T-cell (primary cell): ENCODE results near the gene CDC123. TPM values are rescaled to one million over a fixed set of nuclear protein-coding genes. Genes with fewer than 3 reads are reported as not detected.
A peak's percentile ranks its signal among the peaks of the same experiment; 100 is the strongest.

Source experiments
- ATAC-seq, 4 experiments: fragments of 200-7000 bp in 3 of 4; fragments of 150-1000 bp in 1 of 4; cut with Tn5 transposase; replicated peaks in 1 of 4; 1 replicate in 3 of 4; 2 replicates in 1 of 4; pipeline ENCODE4 v1.10.0; 2021; ENCODE audit warnings: moderate library complexity in 3 of 4, mild to moderate bottlenecking in 2 of 4, moderate number of reproducible peaks in 1 of 4
- CTCF ChIA-PET, 2 donors: fragments of 300-600 bp; sonication (Branson Sonifier 250); formaldehyde crosslinking; loops; one replicate each; lab custom pipeline; 2022; ENCODE audit warnings: antibody characterized with exemption in 2 of 2; lab: Charles Lee
- POLR2A ChIA-PET, 2 donors: fragments of 300-600 bp; sonication (Branson Sonifier 250); formaldehyde crosslinking; loops; one replicate each; lab custom pipeline; 2022; ENCODE audit warnings: antibody characterized with exemption in 2 of 2; lab: Charles Lee
- DNase-seq, 35 experiments: peaks; one replicate each; pipeline versions ENCODE4 v3.0.0 to v3.0.0-alpha.2; 2013 to 2023
- H3K27ac ChIP-seq: one replicate; pipeline ENCODE4 v1.5.1; 2013; ENCODE audit warnings: low read length
- H3K27me3 ChIP-seq, 2 experiments: replicated peaks in 1 of 2; 1 replicate in 1 of 2; 2 replicates in 1 of 2; pipeline versions ENCODE4 v1.6.1 to v1.7.0; 2013; ENCODE audit warnings: low read length in 1 of 2, mixed read lengths in 1 of 2; ENCODE audit not compliant: control insufficient read depth in 2 of 2, insufficient read depth in 2 of 2; ENCODE audit errors: extremely low read depth in 1 of 2
- H3K36me3 ChIP-seq, 2 donors: 1 replicate in 1 of 2; 2 replicates in 1 of 2; pipeline versions ENCODE4 v1.6.1 to v1.7.0; 2013; ENCODE audit warnings: low read length in 1 of 2; ENCODE audit not compliant: control insufficient read depth in 2 of 2, insufficient read depth in 1 of 2; ENCODE audit errors: extremely low read depth in 1 of 2
- H3K4me1 ChIP-seq, 2 experiments: 1 replicate in 1 of 2; 2 replicates in 1 of 2; pipeline versions ENCODE4 v1.6.1 to v1.7.0; 2013; ENCODE audit warnings: low read length in 2 of 2, mixed read lengths in 1 of 2; ENCODE audit not compliant: insufficient read depth in 2 of 2, control insufficient read depth in 1 of 2; ENCODE audit errors: extremely low read depth in 1 of 2
- H3K4me3 ChIP-seq, 2 donors: 1 replicate in 1 of 2; 2 replicates in 1 of 2; pipeline versions ENCODE4 v1.5.1 to v1.7.0; 2013; ENCODE audit warnings: mild to moderate bottlenecking in 2 of 2, low read length in 1 of 2, moderate library complexity in 1 of 2; ENCODE audit not compliant: control insufficient read depth in 1 of 2; ENCODE audit errors: extremely low read depth in 1 of 2
- H3K9me3 ChIP-seq: 2 replicates; pipeline ENCODE4 v1.7.0; 2013
- H3K27ac Mint-ChIP-seq, 2 donors: one replicate each; pipeline ENCODE4 v1.8.0; 2020 to 2021; ENCODE audit warnings: mild to moderate bottlenecking in 2 of 2, mixed read lengths in 2 of 2
- H3K27me3 Mint-ChIP-seq, 2 donors: one replicate each; pipeline ENCODE4 v1.8.0; 2021 to 2022; ENCODE audit warnings: mixed read lengths in 2 of 2
- H3K36me3 Mint-ChIP-seq: one replicate; pipeline ENCODE4 v1.8.0; 2021; ENCODE audit warnings: mixed read lengths
- H3K4me1 Mint-ChIP-seq, 3 donors: one replicate each; pipeline ENCODE4 v1.8.0; 2020 to 2022; ENCODE audit warnings: mixed read lengths in 3 of 3, mild to moderate bottlenecking in 1 of 3
- H3K4me3 Mint-ChIP-seq, 3 donors: one replicate each; pipeline ENCODE4 v1.8.0; 2020 to 2022; ENCODE audit warnings: mild to moderate bottlenecking in 3 of 3, mixed read lengths in 3 of 3, moderate library complexity in 3 of 3
- H3K9me3 Mint-ChIP-seq, 3 donors: one replicate each; pipeline ENCODE4 v1.8.0; 2020 to 2022; ENCODE audit warnings: mixed read lengths in 3 of 3
- WGBS: methylation state at CpG from one replicate; pipeline ENCODE4 v1.1.5; 2013; ENCODE audit warnings: missing lambda C conversion rate; ENCODE audit not compliant: insufficient coverage; 5-methylcytosine and 5-hydroxymethylcytosine counted together
- total RNA-seq, 35 experiments: library from RNA in 6 of 35; stranded (reverse) in 6 of 35; fragments of 120-200 nt in 1 of 35; gene quantifications; one replicate each; pipeline versions ENCODE4 v1.2.1 to v1.2.4 and lab custom pipeline; 2013 to 2026

Gene CDC123
- total RNA-seq, 5 donors from 2014 or later (not counting 1 experiment from before 2014, with no cell fraction given), result 35.5 to 48.6 (median 43.7) TPM

DNA sequence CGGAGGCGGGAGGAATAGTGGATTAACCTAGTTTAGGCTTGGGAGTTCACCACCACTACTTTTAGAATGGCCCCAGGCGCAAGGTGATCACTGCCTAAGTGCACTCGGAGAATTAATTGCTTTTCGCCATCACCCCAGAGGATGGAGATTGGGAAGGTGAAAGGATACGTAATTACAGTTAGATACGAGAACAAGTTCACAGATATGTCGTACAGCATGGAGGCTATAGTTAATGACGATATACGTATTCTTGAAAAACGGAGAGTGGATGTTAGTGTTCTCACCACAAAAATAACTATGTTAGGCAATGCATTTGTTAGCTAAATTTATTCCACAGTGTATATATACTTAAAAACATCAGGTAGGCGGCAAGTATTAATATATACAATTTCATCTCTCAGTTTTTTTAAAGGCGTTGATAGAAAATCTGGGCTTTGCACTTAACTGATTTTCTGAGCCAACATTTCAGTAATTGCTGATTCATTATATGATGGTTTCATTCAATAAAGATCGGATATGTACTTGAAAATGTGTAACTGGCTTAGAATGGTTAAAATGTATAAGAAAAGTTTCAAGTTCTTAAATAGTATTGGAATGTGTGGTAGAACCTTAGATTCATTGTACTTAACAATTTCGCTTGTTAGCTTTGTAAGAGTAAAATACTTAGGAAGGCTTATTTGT, 683 bp downstream of the CDC123 start:
- Mint-ChIP-seq H3K4me1 (peaks cover 44 to 74% (median 62%) of the 10 kb centered on the region in 3 donors), H3K27me3 (no peaks in the 10 kb centered on the region), H3K36me3 (peaks cover 25% of the 10 kb centered on the region), H3K4me3 (peak overlapping the region; percentile 95 to 100 (median 96)), H3K9me3 (no peaks in the 10 kb centered on the region), H3K27ac (peak overlapping the region; percentile 99 to 100)
- 43% methylated on average over 2 of the region's 15 CpGs for WGBS
- POLR2A ChIA-PET, result interaction anchor here (0.9 to 1.0 kb wide), 2 partner anchors 12 to 252 kb away, joined by 3 read pairs; no protein-coding TSS in a partner anchor
- CTCF ChIA-PET, result interaction anchor here (0.6 to 2.5 kb wide), 6 partner anchors 18 to 460 kb away, joined by 3 to 28 read pairs (median 8); no protein-coding TSS in a partner anchor
- ATAC-seq (no peak), DNase-seq (no peak)
- no peaks in the 10 kb centered on the region for H3K9me3 ChIP-seq
- H3K36me3 ChIP-seq, result peaks cover 0 to 18% of the 10 kb centered on the region in 2 donors
- H3K27me3 ChIP-seq, result no peaks in the 10 kb centered on the region
- peaks cover 21 to 22% of the 10 kb centered on the region in 2 experiments for H3K4me1 ChIP-seq
- peak overlapping the region; percentile 78 to 91 for H3K4me3 ChIP-seq
- H3K27ac ChIP-seq, result peak overlapping the region; percentile 90

DNA sequence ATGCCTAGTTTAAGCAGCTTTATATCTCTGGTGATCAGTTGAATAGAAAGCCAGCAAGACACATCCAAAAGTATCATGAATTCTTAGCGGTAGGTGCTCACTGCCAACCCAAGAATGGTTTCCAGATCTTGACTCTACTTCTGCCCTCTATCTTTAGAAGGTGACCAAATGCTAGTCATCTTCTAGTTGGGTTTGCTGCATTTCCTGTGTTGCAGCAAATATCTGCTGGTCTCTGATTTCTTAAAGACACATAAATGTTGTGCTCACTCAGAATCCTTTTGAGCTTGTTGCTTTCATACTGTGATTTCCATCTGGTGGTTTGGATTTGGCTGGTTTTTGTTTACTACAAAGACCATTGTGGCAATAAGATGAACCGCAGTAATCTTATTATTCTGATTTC, 2.2 kb downstream of the CDC123 start:
- ChIA-PET POLR2A (interaction anchor here (0.5 to 0.6 kb wide), 3 partner anchors 23 to 1387 kb away, joined by 3 to 7 read pairs (median 3); no protein-coding TSS in a partner anchor), CTCF (interaction anchor here (0.6 to 1.4 kb wide), 4 partner anchors 8 to 35 kb away, joined by 3 to 6 read pairs (median 4); no protein-coding TSS in a partner anchor)
- no CpG with 5 or more reads among the region's 2 CpGs for WGBS
- Histone ChIP-seq H3K36me3 (peaks cover 0 to 26% of the 10 kb centered on the region in 2 donors), H3K4me3 (no peak overlapping the region), H3K27ac (no peak overlapping the region), H3K4me1 (peaks cover 20 to 24% of the 10 kb centered on the region in 2 experiments), H3K9me3 (no peaks in the 10 kb centered on the region), H3K27me3 (no peaks in the 10 kb centered on the region)
- peaks cover 20% of the 10 kb centered on the region for H3K36me3 Mint-ChIP-seq
- H3K27me3 Mint-ChIP-seq, result no peaks in the 10 kb centered on the region
- DNase-seq (no peak), ATAC-seq (no peak)
- no peaks in the 10 kb centered on the region for H3K9me3 Mint-ChIP-seq
- peak overlapping the region; percentile 14 to 61 (median 48) for H3K4me3 Mint-ChIP-seq
- H3K4me1 Mint-ChIP-seq, result peaks cover 43 to 72% (median 63%) of the 10 kb centered on the region in 3 donors
- H3K27ac Mint-ChIP-seq, result no peak overlapping the region

DNA sequence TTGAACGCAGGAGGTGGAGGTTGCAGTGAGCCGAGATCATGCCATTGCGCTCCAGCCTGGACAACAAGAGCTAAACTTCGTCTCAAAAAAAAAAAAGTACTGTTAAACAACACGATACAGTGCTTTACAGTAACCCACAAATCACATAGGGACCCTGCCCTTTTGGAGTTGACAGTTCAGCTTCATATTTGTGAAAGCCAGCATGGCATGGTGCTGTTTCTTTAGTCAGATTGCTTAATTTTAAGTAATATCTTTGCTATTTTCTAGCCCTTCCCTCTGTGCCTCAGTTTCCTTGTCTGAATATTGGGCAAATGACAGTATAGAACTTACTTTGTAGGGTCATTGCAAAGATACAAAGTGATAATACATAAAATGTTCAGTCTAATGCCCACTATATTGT, 4.9 kb downstream of the CDC123 start:
- H3K36me3 ChIP-seq, result peaks cover 0 to 38% of the 10 kb centered on the region in 2 donors
- H3K4me3 ChIP-seq, result no peak overlapping the region
- ChIA-PET POLR2A (interaction anchor here (0.5 to 0.6 kb wide), 2 partner anchors 248 to 295 kb away, joined by 3 to 9 read pairs; no protein-coding TSS in a partner anchor), CTCF (interaction anchor here in 1 of 2 donors (0.8 to 1.2 kb wide), 3 partner anchors 10 to 455 kb away, joined by 3 read pairs; no protein-coding TSS in a partner anchor)
- peaks cover 34 to 58% (median 56%) of the 10 kb centered on the region in 3 donors for H3K4me1 Mint-ChIP-seq
- ATAC-seq (no peak), DNase-seq (no peak)
- no peak overlapping the region for H3K27ac Mint-ChIP-seq
- H3K27me3 Mint-ChIP-seq, result no peaks in the 10 kb centered on the region
- peaks cover 12% of the 10 kb centered on the region in 2 experiments for H3K4me1 ChIP-seq
- no peaks in the 10 kb centered on the region for H3K9me3 ChIP-seq
- WGBS, result 80% methylated on average over 1 of the region's 5 CpGs
- no peaks in the 10 kb centered on the region for H3K27me3 ChIP-seq
- no peak overlapping the region for H3K4me3 Mint-ChIP-seq
- H3K27ac ChIP-seq, result no peak overlapping the region
- no peaks in the 10 kb centered on the region for H3K9me3 Mint-ChIP-seq
- H3K36me3 Mint-ChIP-seq, result peaks cover 29% of the 10 kb centered on the region

DNA sequence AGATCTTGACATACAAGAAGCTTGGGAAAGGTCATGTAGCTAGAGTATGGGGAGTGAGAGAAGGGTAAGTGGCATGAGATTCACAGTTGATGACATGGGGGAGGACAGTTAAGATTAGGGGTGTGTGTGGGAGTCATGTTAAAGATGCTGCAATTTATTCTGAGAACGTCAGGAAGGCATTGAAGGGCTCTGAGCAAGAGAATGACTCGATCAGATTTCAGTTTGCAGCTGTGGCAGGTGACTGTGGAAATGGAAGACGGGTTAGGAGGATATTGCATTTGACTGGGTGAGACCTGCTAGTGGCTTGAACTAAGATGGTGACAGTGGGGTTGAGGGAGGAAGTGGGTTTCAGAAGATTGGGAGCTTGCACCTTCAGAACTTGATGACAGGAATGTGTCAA, 5.6 kb downstream of the CDC123 start:
- H3K9me3 Mint-ChIP-seq, result no peaks in the 10 kb centered on the region
- H3K4me1 Mint-ChIP-seq, result peaks cover 28 to 59% (median 51%) of the 10 kb centered on the region in 3 donors
- ATAC-seq, result no peak
- no peaks in the 10 kb centered on the region for H3K9me3 ChIP-seq
- H3K27me3 Mint-ChIP-seq, result no peaks in the 10 kb centered on the region
- ChIA-PET POLR2A (no interaction called here), CTCF (no interaction called here)
- H3K36me3 ChIP-seq, result peaks cover 0 to 38% of the 10 kb centered on the region in 2 donors
- no peak overlapping the region for H3K4me3 Mint-ChIP-seq
- DNase-seq, result no peak
- H3K27ac Mint-ChIP-seq, result peak overlapping the region in 1 of 2 donors; percentile 29
- H3K27me3 ChIP-seq, result no peaks in the 10 kb centered on the region
- H3K36me3 Mint-ChIP-seq, result peaks cover 34% of the 10 kb centered on the region
- peaks cover 9 to 12% of the 10 kb centered on the region in 2 experiments for H3K4me1 ChIP-seq
- 26% methylated on average over 3 of the region's 3 CpGs for WGBS
- H3K27ac ChIP-seq, result no peak overlapping the region
- H3K4me3 ChIP-seq, result no peak overlapping the region

DNA sequence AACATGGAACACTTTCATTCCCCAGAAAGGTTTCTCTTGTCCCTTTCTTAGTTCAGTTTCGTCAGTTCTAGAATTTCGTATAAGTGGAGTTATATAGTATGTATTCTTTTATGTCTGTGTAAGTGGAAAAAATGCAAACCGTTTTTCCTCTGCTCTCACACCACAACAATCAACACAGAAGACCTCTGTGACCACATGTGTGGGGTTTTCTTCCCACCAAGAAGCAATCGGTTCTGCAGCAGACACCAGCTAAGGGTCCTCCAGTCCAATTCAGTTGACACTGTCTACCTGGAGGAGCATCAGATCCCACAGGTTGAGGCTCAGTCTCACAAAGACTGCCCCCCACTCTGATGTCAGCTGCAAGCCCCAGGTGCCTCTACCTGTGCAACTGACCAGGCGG, 6.2 kb downstream of the CDC123 start:
- Mint-ChIP-seq H3K36me3 (peaks cover 38% of the 10 kb centered on the region), H3K9me3 (no peaks in the 10 kb centered on the region)
- H3K36me3 ChIP-seq, result peaks cover 0 to 38% of the 10 kb centered on the region in 2 donors

DNA sequence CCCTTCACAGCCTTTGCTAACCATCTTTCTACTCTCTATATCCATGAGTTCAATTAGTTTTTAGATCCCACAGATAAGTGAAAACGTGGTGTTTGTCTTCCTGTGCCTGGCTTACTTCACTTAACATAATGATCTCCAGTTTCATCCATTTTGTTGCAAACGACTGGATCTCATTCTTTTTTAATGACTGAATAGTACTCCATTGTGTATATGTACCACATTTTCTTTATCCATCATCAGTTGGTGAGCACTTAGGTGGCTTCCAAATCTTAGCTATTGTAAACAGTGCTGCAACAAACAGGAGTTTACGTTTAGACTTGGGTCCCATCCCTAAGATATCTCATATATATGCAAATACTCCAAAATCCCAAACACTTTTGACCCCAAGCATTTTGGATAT, 9.1 kb downstream of the CDC123 start:
- peaks cover 0 to 50% of the 10 kb centered on the region in 2 donors for H3K36me3 ChIP-seq
- H3K9me3 Mint-ChIP-seq, result no peaks in the 10 kb centered on the region
- H3K9me3 ChIP-seq, result no peaks in the 10 kb centered on the region
- H3K27me3 Mint-ChIP-seq, result no peaks in the 10 kb centered on the region
- H3K36me3 Mint-ChIP-seq, result peaks cover 53% of the 10 kb centered on the region
- no peaks in the 10 kb centered on the region for H3K27me3 ChIP-seq
- ATAC-seq (no peak), DNase-seq (no peak)
- POLR2A ChIA-PET, result interaction anchor here in 1 of 2 donors (0.7 kb wide), 1 partner anchor 29 kb away, joined by 4 read pairs; no protein-coding TSS in a partner anchor
- H3K27ac Mint-ChIP-seq, result no peak overlapping the region
- H3K4me1 Mint-ChIP-seq, result peaks cover 32 to 51% (median 45%) of the 10 kb centered on the region in 3 donors
- peaks cover 2 to 7% of the 10 kb centered on the region in 2 experiments for H3K4me1 ChIP-seq
- H3K4me3 Mint-ChIP-seq, result no peak overlapping the region
- CTCF ChIA-PET, result interaction anchor here in 1 of 2 donors (1.3 kb wide), 1 partner anchor 12 kb away, joined by 3 read pairs; no protein-coding TSS in a partner anchor
- no CpG with 5 or more reads among the region's 3 CpGs for WGBS
- H3K4me3 ChIP-seq, result no peak overlapping the region
- H3K27ac ChIP-seq, result no peak overlapping the region

More for the DNA sequence above, 6.2 kb downstream of the CDC123 start:
- Mint-ChIP-seq H3K4me1 (peaks cover 28 to 54% (median 51%) of the 10 kb centered on the region in 3 donors), H3K27me3 (no peaks in the 10 kb centered on the region), H3K4me3 (no peak overlapping the region), H3K27ac (no peak overlapping the region)
- Histone ChIP-seq H3K4me1 (peaks cover 5 to 11% of the 10 kb centered on the region in 2 experiments), H3K27me3 (no peaks in the 10 kb centered on the region), H3K4me3 (no peak overlapping the region), H3K9me3 (no peaks in the 10 kb centered on the region), H3K27ac (no peak overlapping the region)
- 100% methylated on average over 1 of the region's 5 CpGs for WGBS
- ATAC-seq, result no peak
- DNase-seq, result no peak
- ChIA-PET POLR2A (no interaction called here), CTCF (no interaction called here)
